NCI-H446 (cell line): ENCODE measurements around the gene RBPMS2.
A peak's percentile ranks its signal among the peaks of the same experiment; 100 is the strongest.

ENCODE experiments used
- DNase-seq, 2 experiments: peaks; one replicate each; lab custom pipeline; 2025; lab: John Stamatoyannopoulos, UW

RBPMS2 gene

GRCh38 chr15:64720188-64720587 lies 55.2 kb downstream of the RBPMS2 start:
- no peak for DNase-seq

- no peak for DNase-seq
These were observed 57.5 kb downstream of the RBPMS2 start for GRCh38 chr15:64717735-64718495.

GRCh38 chr15:64717130-64717529 lies 58.3 kb downstream of the RBPMS2 start:
- no peak for DNase-seq

DNA sequence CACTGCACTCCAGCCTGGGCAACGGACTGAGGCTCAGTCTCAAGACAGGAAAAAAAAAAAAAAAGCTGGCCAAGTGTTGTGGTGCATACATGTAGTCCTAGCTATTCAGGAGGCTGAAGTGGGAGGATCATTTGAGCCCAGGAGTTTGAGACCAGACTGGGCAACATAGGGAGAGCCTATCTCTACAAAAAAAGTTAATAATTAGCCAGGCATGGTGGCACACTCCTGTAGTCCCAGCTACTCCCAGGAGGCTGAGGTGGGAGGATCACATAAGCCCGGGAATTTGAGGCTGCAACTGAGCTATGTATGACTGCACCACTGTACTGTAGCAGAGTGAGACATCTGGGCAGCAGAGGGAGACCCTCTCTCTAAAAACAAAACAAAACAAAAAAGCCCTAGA lies 58.9 kb downstream of the RBPMS2 start:
- DNase-seq: no peak

- no peak for DNase-seq
These were observed 61.8 kb downstream of the RBPMS2 start for GRCh38 chr15:64713592-64713991.

- no peak for DNase-seq
These were observed 63.0 kb downstream of the RBPMS2 start for GRCh38 chr15:64712353-64712752.

DNA sequence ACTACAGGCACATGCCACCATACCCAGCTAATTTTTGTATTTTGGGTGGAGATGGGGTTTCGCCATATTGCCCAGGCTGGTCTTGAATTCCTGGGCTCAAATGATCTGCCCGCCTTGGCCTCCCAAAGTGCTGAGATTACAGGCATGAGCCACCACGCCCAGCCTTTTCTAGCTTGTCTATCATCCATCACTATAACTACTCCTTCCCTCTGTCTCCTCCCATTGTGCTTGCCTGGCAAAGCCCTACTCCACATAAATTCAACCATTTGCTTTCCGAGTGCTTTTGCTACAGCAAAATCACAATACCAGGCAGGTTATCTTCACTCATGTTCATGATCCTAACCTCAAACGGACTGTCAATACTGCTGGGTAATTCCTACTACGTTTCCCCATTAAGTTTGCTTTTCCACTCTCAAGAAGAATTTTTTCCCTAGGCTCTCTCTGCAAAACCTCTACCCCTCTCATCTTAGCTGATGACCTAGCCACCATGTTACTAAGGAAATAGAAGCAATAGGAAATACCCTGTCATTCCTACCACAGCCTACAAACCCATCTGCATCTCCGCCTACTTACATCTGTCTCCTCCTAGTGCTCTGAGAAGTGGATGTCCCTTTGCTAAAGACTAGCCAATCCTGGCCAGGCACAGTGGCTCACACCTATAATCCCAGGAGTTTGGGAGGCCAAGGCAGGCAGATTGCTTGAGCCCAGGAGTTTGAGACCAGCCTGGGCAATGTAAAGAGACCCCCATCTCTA lies 64.5 kb downstream of the RBPMS2 start:
- no peak for DNase-seq

- no peak for DNase-seq
These were observed 69.1 kb downstream of the RBPMS2 start for GRCh38 chr15:64706011-64706911.

- DNase-seq: no peak
These were observed 70.4 kb downstream of the RBPMS2 start for GRCh38 chr15:64705006-64705405.

- DNase-seq: no peak
These were observed 71.8 kb downstream of the RBPMS2 start for GRCh38 chr15:64703632-64703959.

GRCh38 chr15:64702816-64703631 lies 72.4 kb downstream of the RBPMS2 start:
- DNase-seq: peak; percentile 84 to 94

- DNase-seq: no peak
These were observed 73.8 kb downstream of the RBPMS2 start for GRCh38 chr15:64701482-64702184.

- DNase-seq: no peak
These were observed 74.3 kb downstream of the RBPMS2 start for GRCh38 chr15:64701051-64701450.

GRCh38 chr15:64699751-64700388 lies 75.5 kb downstream of the RBPMS2 start:
- peak in 1 of 2 experiments; percentile 40 for DNase-seq

DNA sequence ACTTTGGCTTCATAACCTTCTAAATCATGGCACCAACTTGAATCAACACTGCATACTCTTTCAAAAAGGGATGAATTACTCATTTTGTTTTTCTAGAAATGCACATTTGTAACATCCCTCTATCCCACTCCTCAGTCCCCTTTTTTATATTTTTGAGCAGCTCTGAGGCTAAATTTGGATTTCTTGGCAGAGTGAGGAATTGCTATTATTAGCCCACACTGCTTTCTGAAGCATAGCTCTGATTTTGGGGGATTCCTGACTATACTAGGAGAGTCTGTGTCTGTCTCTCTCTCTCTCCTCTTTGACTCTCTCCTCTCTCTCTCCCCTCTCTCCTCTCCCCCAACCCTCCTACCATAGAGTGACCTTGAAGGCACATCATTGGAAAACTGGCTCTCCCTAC lies 76.6 kb downstream of the RBPMS2 start:
- DNase-seq: no peak

DNA sequence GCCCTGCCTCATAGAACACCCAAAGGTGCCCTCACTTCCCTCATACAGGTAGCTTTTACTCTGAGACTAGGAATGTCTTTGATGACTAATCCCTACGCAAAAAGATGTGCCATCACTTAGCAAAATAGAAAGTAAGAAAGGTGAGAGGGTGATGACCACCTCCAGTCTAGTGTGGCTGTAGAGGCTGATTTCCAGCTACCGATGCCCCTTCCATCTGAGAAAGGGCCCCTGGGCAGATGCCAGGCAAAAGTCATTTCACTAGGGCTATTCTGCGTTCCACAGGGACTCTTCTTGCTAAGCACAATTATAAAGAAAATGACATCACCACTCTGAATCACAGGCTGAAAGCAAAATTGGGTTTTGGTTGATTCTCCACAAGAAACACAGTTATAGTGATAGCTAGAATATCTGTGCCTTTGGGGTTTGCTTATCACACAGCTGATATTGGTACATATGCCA lies 77.4 kb downstream of the RBPMS2 start:
- DNase-seq: no peak

DNA sequence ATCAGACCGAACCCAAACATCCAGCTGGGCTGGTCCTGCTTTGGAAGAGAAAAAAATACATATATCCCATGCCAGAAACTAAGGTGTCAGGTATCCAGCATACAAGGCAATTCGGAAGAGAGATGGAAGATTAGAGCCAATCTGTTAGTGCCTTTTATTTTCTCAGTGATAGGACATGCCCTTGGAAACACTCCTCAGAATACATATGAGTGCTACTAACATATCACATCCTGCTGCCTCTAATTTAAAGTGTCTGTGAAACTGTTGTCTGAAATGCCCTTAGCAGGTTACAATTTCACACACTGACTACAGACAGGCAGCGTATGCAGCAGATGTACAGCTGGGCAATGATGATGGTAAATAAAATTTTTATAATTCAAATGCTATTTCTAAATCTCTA lies 78.9 kb downstream of the RBPMS2 start:
- no peak for DNase-seq

GRCh38 chr15:64695561-64695992 lies 79.8 kb downstream of the RBPMS2 start:
- DNase-seq: no peak

GRCh38 chr15:64694816-64695215 lies 80.6 kb downstream of the RBPMS2 start:
- no peak for DNase-seq

DNA sequence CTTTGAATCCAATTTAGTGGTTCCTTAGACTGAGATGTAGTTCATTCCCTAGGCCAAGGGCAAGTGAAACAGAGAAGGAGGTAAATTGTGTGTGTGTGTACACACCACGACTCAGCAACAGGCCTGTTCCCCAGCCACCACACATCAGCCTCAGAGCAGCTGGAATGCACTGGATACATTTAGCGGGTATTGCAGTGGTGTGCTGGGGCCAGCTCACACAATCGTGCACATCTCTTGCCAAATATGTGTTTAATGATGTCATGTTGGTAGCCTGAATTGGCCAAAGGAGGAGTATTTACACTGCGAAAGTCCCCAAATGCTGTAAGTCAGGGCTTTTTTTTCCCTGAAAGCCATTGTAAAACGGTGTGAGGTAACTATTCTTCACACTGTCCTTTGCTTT lies 82.3 kb downstream of the RBPMS2 start:
- DNase-seq: no peak
